ENCODE data around the gene ABCC4. TPM values are rescaled to one million over a fixed set of nuclear protein-coding genes. Genes with fewer than 3 reads are reported as not detected.

The ABCC4 gene
- total RNA-seq, 1 donor from 2014 or later: 14.7 TPM

DNA sequence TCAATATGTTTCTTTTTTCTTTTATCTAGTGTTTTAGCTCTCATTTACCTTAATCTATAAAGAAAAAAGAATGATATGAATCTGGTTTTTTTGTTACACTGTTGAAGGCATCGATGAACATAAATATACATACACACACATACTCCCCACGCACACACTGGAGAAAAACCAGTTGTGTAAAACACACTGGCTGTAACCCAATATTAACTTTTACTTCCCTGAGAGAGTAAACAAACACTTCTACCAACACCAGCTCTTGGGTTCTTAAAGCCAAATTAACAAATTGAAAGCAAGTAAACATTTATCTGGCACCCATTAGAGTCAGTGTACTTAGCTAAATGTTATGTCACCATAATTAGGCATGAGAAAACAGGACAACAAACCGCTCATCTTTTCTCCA is 145.7 kb downstream of the ABCC4 start:
- no peak for DNase-seq (ENCODE audit: low spot score)

DNA sequence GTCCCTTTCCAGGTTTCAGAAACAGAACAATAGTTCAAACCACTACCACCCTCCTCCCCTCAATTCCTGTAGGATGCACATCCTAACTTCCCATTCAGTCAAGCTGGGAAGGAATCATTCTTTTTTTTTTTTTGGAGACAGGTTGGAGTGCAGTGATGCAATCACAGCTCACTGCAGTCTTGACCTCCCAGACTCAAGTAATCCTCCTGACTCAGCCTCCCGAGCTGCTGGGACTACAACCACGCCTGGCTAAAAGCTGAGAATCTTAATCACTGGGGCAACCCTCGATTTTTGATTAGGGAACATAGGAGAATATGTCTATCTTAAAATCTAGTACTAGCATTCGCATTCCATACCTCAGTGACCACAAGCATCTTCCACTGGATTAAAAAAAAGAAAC is 146.2 kb downstream of the ABCC4 start:
- no peak for DNase-seq (ENCODE audit: low spot score)

DNA sequence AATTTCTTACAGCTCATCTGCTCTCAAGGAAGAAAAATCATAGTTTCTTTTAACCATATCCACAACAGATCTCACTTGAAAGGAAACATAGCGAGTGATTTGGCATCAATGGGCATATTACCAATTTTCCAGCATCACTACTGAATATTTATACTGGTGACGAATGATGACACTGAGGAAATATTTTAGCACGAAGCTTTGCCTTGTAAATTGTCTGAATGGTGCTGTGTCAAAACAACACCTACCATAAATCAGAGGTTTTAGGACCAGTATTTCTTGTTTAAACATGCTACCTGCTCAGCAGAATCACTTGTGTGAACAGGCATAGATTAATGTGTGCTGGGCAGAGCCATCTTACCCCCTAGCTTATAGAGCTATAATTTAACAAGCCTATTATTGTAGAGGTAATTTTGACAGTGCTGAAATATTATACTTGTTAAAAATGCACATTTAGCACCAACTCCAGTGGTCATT is 146.8 kb downstream of the ABCC4 start:
- DNase-seq (ENCODE audit: low spot score): peak; percentile 67

DNA sequence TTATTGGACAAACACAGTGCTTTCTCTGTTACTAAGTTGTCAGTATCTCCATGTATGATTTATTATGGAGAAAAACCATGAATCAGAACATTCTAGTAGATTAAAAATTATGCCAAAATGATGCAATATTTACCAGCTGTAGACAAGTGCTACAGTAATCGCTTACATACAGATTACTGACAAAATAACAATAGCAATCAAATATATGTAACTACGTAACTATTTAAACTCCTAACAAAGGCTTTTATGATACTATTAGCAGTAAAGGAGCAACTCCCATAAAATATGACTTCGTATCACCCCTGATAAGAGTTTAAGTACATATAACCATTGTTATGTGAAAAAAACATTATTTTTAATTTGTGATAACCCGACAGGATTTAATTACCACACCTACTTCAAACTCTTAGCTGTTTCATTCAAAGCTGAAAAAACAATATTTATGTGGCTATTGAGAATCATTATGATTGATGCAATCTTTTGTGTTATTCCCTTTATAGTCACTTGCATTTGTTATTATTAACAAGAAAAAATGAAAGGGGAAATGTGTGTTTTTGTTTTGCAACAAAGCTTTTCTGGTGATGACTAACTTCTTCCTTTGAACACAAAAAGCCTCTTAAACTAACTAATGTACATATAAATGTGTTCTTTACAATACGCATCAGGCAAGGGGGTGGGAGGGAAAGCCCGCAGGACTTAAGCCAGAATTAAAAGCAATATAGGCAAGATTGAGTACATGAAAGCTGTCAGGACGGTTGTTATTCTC is 147.4 kb downstream of the ABCC4 start:
- DNase-seq (ENCODE audit: low spot score): peak; percentile 24

DNA sequence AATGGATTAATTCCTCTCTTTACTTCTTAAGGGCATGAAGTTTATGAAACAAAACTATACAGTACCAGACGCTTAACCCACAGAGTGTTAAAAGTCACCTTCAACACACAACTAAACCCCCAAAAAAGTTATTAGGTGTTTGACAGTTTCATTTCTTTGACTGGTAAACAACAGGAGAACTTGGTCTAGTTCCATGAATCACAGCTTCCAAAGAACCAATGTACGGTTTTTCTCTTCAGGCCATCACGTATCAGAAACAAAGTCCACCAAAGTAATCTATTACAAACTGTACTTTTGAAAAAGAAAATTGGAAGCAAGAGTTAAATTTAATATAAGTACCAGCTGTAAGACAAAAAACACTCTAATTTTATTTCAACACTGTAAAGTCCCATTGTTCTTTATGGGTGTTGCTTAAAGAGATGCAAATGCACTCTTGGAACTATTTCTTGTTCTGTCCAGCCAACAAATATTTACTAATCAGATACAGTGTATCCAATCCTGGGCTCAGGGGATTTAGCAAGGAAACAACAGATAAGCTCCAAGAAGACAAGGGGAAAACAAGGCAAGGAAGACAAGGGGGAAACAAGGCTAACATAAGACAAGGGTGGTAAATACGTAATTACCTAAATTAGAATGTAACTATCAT is 149.2 kb downstream of the ABCC4 start:
- no peak for DNase-seq (ENCODE audit: low spot score)

DNA sequence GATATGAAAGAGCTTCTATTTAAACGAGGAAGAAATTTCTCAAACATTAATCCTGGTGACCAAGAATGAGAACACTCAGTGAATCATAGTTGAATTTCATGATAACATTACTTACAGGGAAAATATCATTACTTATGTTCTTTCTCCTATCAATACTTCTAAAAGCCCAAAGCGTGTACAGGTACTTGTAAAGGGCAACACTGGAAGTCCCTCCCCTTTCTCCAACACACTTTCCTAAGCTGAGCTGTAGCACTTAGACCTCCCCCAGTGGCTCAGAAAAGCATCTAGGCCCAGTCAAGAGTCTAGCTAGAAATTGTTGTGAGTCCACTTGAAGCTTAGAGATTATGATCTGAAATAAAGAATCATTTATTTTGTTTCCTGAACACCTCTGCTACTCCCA is 150.7 kb downstream of the ABCC4 start:
- no peak for DNase-seq (ENCODE audit: low spot score)

DNA sequence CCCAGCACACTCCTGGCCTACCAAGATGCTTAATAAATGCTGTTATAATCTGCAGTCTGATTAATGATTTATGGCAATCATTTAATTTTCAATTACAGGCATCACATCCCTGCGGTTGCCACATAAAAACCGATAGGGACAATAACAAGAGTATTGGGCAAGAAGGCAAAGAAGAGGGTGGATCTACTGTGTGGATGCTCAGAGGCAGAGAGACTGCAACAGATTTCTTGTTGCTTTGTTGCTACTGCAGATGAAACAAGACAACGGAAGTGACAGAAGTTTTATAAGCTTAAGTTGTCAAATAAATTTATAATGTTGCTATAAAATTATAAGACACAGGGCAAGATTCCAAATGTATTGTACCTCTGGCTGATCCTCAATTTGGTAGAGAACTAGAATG is 154.8 kb downstream of the ABCC4 start:
- no peak for DNase-seq (ENCODE audit: low spot score)

DNA sequence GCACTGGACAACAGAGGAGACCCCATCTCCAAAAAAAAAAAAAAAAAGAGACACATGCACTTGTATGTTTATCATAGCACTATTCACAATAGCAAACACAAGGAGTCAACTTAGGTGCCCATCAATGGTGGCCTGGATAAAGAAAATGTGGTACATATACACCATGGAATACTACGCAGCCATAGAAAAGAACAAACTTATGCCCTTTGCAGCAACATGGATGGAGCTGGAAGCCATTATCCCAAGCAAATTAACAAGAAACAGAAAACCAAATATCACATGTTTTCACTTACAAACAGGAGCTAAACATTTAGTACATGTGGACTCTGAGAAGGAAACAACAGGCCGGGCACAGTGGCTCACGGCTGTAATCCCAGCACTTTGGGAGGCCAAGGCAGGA is 155.7 kb downstream of the ABCC4 start:
- DNase-seq (ENCODE audit: low spot score): no peak

DNA sequence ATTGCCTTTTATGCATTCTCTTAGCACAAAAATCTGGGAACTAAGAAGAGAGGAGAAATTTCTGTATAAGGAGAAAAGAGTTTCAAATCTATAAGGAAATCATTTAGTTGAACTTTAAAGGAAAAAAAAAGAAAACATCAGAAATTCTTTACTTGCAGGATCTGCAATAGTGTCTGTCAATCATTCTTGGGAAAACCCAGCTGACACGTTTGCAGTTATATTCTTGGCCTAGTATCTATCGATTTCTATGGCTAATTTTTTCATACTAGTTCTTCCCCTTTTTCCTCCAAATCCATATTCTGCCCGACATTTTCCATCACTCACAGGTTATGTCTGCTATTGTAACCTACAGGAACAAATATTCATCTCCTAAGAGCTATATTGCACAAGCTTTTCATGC is 160.7 kb downstream of the ABCC4 start:
- no peak for DNase-seq (ENCODE audit: low spot score)

DNA sequence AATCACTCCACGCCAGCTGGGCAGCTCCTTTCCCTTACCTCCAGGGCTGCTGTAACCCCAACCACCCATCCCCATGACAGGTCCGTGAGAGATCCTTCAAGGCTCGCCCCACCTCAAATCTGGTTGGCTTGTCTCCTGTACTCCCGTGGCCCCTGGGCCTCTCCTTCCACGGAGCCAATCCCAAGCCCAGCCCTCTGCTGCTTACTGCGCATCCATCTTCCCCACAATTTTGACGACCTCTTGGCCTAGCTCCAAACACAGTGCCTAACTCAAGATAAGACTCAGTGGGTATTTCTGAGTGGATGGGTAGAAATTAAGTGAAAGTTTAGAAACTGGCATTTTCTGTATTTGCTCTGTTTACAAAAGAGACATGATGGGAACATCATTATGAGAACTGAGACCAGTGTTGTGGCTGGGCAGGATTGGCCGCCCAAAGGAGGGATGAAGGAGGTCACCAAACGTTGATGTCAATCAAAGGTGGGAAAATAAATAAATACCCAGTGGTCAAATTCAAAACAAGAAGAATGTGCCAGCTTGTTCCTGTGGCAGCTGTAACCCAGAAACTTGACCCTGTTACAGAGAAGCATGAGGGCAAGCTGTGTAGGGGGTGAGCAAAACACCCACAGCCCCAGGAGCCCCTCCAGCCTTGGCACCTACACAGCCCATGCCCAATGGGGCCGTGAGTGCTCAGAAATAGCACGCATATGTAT is 162.2 kb downstream of the ABCC4 start:
- DNase-seq (ENCODE audit: low spot score): no peak

DNA sequence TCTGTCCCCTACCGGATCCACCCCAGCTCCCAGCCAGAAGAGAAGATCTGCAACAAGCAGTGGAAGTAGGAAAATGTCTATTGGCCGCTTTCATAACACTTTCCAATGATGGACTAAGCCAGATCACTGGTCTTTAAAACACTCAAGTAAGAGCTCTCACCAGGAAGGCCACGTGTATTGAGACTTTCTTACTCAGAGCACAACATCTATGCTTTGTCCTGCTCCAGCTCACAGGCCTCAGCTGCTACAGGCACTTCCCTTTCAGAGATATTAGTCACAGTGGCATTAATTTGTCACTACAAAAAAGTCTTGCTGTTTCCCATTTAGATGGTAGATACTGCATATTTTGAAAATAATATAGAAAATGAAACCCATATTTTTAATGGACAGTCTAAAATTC is 164.2 kb downstream of the ABCC4 start:
- no peak for DNase-seq (ENCODE audit: low spot score)

DNA sequence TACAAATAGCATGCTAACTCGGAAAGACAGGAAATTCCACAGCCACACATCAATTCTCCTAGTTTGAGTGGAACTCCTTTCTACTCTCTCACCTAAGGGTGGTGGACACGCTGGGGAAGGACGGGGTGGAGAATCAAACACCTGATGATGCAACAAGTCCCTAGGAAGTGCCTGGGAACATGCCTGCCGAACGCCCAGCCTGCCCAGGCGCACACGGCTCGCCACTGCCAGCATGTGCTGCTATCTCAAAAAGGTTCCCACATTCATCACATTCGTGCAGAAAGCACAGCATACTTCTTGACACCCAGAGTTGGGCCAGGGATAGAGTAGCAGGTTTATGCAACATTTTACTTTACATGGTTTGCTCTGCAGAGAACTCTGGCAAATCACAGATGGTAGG is 164.6 kb downstream of the ABCC4 start:
- no peak for DNase-seq (ENCODE audit: low spot score)

DNA sequence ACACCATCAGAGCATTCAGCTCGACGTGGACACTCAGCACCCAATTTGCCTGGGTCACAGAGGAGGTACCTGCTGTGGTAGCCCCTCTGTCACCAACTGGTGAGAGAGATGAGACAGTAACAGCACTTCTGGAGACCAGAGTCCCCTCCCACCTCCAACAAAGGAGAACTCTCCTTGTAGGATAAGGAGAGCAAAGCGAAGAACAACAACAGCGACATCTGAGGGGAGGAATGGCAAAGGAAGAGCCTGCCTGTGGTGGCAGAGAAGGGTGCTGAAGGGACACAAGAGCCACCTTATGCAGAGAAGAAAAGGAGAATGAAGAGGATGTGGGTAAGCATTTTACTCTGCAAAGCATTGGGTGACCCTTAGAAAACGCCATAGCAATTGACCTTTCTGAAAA is 167.8 kb downstream of the ABCC4 start:
- DNase-seq (ENCODE audit: low spot score): no peak

DNA sequence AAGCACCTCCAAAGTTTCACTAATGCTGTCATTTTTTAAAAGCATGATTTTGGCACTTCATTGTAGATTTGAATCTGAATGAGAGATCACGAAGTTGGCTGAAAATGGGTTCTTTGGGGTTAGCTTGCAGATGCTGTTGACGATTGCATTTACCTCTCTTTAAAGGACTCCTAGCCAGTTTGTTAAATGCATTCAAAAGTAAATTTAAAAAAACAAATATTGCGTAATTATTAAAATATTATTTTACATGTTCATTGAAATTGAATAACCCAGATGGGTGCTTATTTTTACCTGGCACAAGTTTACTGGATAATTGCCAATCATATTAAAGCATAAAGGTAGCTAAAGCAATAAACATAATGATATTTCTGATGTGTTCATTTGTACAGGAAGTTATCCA is 172.2 kb downstream of the ABCC4 start:
- no peak for DNase-seq (ENCODE audit: low spot score)

DNA sequence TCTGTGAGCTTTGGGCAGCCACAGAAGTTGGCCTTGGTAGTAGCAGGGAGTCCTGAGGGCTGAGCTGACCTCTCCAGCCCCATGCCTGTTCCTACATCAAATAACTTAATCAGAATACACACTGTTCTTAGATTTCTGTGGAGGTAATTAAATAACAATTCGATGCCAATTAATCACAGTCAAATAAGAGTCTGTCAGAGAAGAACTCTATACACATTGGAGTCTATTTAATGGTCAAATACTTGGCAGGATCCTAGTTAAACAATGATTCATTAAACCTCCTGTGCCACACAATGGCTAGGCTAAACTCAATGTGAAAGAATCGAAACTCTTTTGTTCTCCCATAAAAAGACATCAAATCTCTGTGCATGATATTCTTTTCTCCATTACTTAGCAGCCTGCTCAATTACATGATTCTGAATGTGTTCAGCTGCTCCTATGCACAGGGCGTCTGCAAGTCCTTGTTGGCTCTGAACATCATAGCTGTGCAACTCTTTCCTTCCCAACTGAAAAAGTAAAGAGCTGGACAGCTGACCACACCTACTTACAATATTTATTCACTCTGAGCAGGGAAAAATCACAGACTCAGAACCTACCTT is 173.1 kb downstream of the ABCC4 start:
- no peak for DNase-seq (ENCODE audit: low spot score)

DNA sequence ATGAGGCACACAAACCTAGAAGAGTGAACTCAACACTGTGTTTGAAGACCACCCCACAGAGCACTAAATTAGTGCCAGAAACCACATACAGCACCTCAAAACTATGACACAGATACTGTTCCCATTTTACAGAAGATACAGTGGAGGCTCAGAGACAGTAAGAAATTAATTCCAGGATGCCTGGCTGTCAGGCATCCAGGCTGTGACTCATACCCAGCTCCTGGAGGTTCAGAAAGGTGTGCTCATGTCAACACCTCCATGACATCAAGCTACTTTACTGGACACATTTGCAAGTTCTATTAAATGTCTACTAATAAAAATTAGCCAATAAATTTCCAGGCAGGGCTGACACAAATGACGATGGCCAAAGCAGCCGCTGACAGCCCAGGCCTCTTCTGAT is 176.3 kb downstream of the ABCC4 start:
- DNase-seq (ENCODE audit: low spot score): no peak

DNA sequence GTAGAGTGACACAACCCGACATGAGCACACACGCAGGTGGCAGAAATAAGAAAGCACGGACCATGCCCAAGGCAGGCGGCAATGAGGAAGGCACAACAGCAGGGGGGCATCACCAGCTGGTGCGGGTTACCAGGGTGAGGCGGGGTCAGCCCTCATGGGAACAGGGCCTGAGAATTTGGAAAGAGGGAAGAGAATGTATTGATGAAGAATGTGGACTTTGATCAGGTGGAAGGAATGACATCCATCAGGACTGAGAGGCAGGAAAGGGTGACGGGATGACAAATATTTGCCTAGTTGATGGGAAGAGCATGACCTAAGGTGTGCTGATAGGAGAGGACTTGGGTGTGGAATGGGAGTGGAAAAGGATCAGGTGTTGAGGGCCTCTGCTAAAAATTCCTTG is 177.5 kb downstream of the ABCC4 start:
- no peak for DNase-seq (ENCODE audit: low spot score)

DNA sequence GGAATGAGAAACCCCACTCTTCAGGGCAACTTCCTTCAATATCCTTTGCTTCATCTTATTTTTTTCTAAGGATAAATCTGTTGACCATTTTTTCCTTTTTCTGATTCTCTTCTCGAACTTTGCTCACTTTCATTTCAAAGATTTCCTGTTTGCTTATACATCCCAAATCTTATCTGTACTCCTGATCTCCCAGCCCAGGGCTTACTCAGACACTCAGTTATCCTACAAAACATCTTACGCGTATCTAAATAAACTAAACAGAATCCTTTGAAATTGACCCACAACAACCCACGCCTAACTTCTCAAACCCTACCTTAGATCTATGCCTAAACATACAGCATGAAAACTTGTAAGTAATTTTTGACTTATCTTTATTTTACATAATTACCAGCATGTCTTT is 179.2 kb downstream of the ABCC4 start:
- DNase-seq (ENCODE audit: low spot score): no peak

DNA sequence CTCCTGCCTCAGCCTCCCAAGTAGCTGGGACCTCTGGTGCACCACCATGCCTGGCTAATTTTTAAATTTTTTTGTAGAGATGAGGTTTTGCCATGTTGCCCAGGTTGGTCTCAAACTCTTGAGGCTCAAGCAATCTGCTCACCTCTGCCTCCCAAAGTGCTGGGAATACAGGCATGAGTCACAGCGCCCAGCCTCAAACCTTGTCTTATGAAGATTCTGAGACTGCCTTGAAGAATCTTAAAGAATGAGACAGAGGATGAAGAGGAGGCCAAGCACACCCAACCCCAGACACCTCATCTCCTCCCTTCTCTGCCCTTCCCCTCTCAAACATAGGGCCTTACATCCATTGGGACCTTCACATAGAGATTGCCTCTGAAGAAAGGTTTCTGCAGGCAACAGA is 179.7 kb downstream of the ABCC4 start:
- no peak for DNase-seq (ENCODE audit: low spot score)

DNA sequence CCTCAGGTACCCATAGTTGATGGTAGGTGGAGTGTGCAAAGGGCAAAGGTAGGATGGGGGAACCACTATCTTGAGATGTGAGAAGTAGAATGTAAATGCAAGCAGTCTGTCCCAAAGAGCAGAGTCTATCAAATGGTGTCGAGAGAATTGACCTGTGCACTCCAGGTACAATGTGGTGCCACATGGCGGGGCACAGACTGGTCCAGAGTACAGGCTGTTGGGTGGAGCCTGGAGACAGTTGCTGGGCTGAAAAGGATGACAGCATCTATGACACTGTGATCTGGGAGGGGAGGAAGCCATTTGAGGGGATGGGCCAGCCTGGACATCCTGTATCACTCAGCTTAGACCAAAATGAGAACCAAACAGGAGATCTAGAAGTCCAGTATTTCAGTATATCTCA is 180.6 kb downstream of the ABCC4 start:
- DNase-seq (ENCODE audit: low spot score): no peak

DNA sequence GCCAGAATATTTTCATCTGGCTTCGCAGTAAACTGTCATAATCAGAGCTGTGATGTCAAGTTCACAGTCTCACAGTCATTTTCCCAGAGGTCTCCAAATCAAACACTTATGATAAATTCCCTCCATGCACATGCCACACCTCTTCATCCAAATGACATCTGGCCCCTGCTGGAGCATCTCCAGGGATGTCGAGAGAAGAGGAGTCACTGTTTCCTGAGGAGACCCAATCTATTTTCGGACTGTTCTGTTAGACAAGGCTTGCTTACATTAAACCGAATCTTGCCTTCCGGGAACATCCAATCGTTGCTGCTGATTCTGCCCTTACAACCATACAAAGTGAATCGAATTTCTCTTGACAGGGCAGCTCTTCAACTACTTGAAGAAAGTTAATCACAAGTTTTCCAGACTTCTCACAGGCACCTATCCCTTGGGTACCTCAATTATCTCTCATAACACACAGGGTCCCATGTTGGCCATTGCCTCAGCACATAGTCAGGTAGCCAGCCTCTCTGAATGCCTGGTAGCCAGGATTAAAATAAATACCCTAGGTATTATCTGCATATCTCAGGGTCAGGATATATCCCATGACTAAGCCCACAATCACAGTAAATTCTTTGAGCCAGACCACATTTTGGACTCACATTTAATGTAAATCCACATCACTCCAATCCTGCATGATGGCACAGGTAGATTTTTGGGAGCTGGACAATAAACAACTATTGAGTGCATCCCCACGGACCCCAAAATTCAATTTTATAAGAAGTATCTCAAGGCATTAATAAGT is 182.5 kb downstream of the ABCC4 start:
- DNase-seq (ENCODE audit: low spot score): no peak

DNA sequence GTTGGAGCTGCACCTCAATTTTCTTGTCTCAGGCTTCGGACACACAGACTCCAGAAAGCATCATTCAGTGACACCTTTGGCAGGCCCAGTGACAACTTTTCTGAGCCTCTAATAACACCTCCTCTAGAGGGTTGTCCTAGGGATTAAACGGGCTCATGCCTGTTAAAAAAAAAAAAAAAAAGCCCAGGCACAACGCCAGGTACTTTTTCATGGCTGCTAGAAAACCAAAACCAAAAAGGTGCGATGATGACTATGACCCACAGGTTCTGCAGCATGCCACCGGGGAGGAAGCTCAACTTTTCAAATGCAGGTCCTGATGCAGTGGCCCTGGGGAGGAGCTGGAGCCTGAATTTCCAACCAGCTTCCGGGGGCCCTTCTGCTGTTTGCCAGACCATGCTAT is 184.2 kb downstream of the ABCC4 start:
- no peak for DNase-seq (ENCODE audit: low spot score)
